H9 (cell line): ENCODE data around the gene CBX8. TPM values are rescaled to one million over a fixed set of nuclear protein-coding genes. Genes with fewer than 3 reads are reported as not detected.

Experiments
- DNase-seq: peaks from one replicate; pipeline ENCODE4 v3.0.0-alpha.2; 2017
- H2AFZ ChIP-seq: one replicate; pipeline ENCODE4 v1.6.1; 2013; ENCODE audit warnings: mild to moderate bottlenecking, low read length, control low read depth, moderate library complexity
- H2AK5ac ChIP-seq: 2 replicates; pipeline ENCODE4 v1.6.1; 2013; ENCODE audit warnings: low read length, control low read depth, mixed read lengths; ENCODE audit not compliant: insufficient read length
- H2BK120ac ChIP-seq: one replicate; pipeline ENCODE4 v1.6.1; 2013; ENCODE audit warnings: low read depth, mild to moderate bottlenecking, low read length, control low read depth, inconsistent platforms; ENCODE audit not compliant: poor library complexity, severe bottlenecking
- H2BK12ac ChIP-seq: 2 replicates; pipeline ENCODE4 v1.6.1; 2013; ENCODE audit warnings: low read length, control low read depth, mixed read lengths, low read depth; ENCODE audit not compliant: insufficient read length
- H2BK15ac ChIP-seq: 2 replicates; pipeline ENCODE4 v1.6.1; 2013; ENCODE audit warnings: low read depth, low read length, control low read depth
- H2BK20ac ChIP-seq: one replicate; pipeline ENCODE4 v1.6.1; 2013; ENCODE audit warnings: low read depth, mild to moderate bottlenecking, low read length, control low read depth, inconsistent platforms; ENCODE audit not compliant: poor library complexity, severe bottlenecking
- H2BK5ac ChIP-seq: 2 replicates; pipeline ENCODE4 v1.6.1; 2013; ENCODE audit warnings: low read length, control low read depth, mixed read lengths; ENCODE audit not compliant: insufficient read length
- H3K14ac ChIP-seq: 2 replicates; pipeline ENCODE4 v1.6.1; 2013; ENCODE audit warnings: low read length, control low read depth; ENCODE audit not compliant: insufficient read depth
- H3K18ac ChIP-seq: 2 replicates; pipeline ENCODE4 v1.6.1; 2013; ENCODE audit warnings: low read depth, mild to moderate bottlenecking, mixed read lengths, low read length, control low read depth; ENCODE audit not compliant: insufficient read length
- H3K23ac ChIP-seq: 2 replicates; pipeline ENCODE4 v1.6.1; 2013; ENCODE audit warnings: low read length, control low read depth, mixed read lengths, low read depth; ENCODE audit not compliant: insufficient read length
- H3K23me2 ChIP-seq: 2 replicates; pipeline ENCODE4 v1.6.1; 2013; ENCODE audit warnings: low read depth, mild to moderate bottlenecking, mixed read lengths, low read length, control low read depth; ENCODE audit not compliant: insufficient read length, poor library complexity, severe bottlenecking
- H3K27ac ChIP-seq: 2 replicates; pipeline ENCODE4 v1.5.1; 2013; ENCODE audit warnings: low read length, control low read depth, mixed read lengths, low read depth; ENCODE audit not compliant: insufficient read length
- H3K27me3 ChIP-seq: 2 replicates; pipeline ENCODE4 v1.6.1; 2013; ENCODE audit warnings: low read length, control low read depth, inconsistent platforms; ENCODE audit not compliant: insufficient read depth
- H3K4ac ChIP-seq: 2 replicates; pipeline ENCODE4 v1.6.1; 2013; ENCODE audit warnings: low read depth, mild to moderate bottlenecking, control low read depth, inconsistent platforms, low read length, moderate library complexity
- H3K4me1 ChIP-seq: 2 replicates; pipeline ENCODE4 v1.6.1; 2013; ENCODE audit warnings: low read length, control low read depth, inconsistent platforms; ENCODE audit not compliant: insufficient read depth
- H3K4me2 ChIP-seq: 2 replicates; pipeline ENCODE4 v1.6.1; 2013; ENCODE audit warnings: low read length, control low read depth, mixed read lengths; ENCODE audit not compliant: insufficient read length, insufficient read depth
- H3K56ac ChIP-seq: 2 replicates; pipeline ENCODE4 v1.6.1; 2013; ENCODE audit warnings: low read depth, mild to moderate bottlenecking, mixed read lengths, low read length, control low read depth; ENCODE audit not compliant: insufficient read length
- H3K79me1 ChIP-seq: 2 replicates; pipeline ENCODE4 v1.6.1; 2013; ENCODE audit warnings: low read depth, mild to moderate bottlenecking, moderate library complexity, low read length, control low read depth, inconsistent platforms; ENCODE audit not compliant: insufficient read depth, poor library complexity, severe bottlenecking
- H3K79me2 ChIP-seq: 2 replicates; pipeline ENCODE4 v1.6.1; 2013; ENCODE audit warnings: low read length, control low read depth, inconsistent platforms; ENCODE audit not compliant: insufficient read depth
- H3K9ac ChIP-seq: 2 replicates; pipeline ENCODE4 v1.6.1; 2013; ENCODE audit warnings: low read length, control low read depth, mixed read lengths; ENCODE audit not compliant: insufficient read length; ENCODE audit errors: extremely low read depth
- H3K9me3 ChIP-seq: one replicate; pipeline ENCODE4 v1.6.1; 2013; ENCODE audit warnings: low read depth, low read length, inconsistent platforms; ENCODE audit not compliant: control insufficient read depth
- H3T11ph ChIP-seq: one replicate; pipeline ENCODE4 v1.6.1; 2013; ENCODE audit warnings: mild to moderate bottlenecking, low read length, control low read depth, inconsistent platforms
- H4K20me1 ChIP-seq: one replicate; pipeline ENCODE4 v1.6.1; 2013; ENCODE audit not compliant: control insufficient read depth, insufficient read length, insufficient read depth
- H4K5ac ChIP-seq: 2 replicates; pipeline ENCODE4 v1.6.1; 2013; ENCODE audit warnings: low read depth, mild to moderate bottlenecking, mixed read lengths, low read length, control low read depth; ENCODE audit not compliant: insufficient read length
- H4K8ac ChIP-seq: replicated peaks from 2 replicates; pipeline ENCODE4 v1.6.1; 2013; ENCODE audit warnings: low read length, control low read depth, mixed read lengths, low read depth; ENCODE audit not compliant: insufficient read length
- H4K91ac ChIP-seq: 2 replicates; pipeline ENCODE4 v1.6.1; 2013; ENCODE audit warnings: low read depth, mild to moderate bottlenecking, moderate library complexity, mixed read lengths, low read length, control low read depth; ENCODE audit not compliant: insufficient read length
- H3K27ac Mint-ChIP-seq, 3 experiments: 2 replicates in 2 of 3; 3 replicates in 1 of 3; pipeline ENCODE4 v1.8.0; 2020 to 2021; ENCODE audit warnings: mixed read lengths in 3 of 3, mild to moderate bottlenecking in 1 of 3, moderate library complexity in 1 of 3
- H3K27me3 Mint-ChIP-seq: 2 replicates; pipeline ENCODE4 v1.8.0; 2021; ENCODE audit warnings: low read depth, mild to moderate bottlenecking, moderate library complexity, mixed read lengths
- H3K36me3 Mint-ChIP-seq, 3 experiments: 2 replicates in 2 of 3; 3 replicates in 1 of 3; pipeline ENCODE4 v1.8.0; 2020 to 2021; ENCODE audit warnings: low read depth in 3 of 3, mixed read lengths in 3 of 3; ENCODE audit not compliant: insufficient read depth in 1 of 3
- H3K4me1 Mint-ChIP-seq, 2 experiments: 2 replicates each; pipeline ENCODE4 v1.8.0; 2020; ENCODE audit warnings: mixed read lengths in 2 of 2
- H3K4me3 Mint-ChIP-seq, 2 experiments: 2 replicates in 1 of 2; 3 replicates in 1 of 2; pipeline ENCODE4 v1.8.0; 2020 to 2021; ENCODE audit warnings: mild to moderate bottlenecking in 2 of 2, mixed read lengths in 2 of 2, moderate library complexity in 1 of 2
- H3K9me3 Mint-ChIP-seq, 2 experiments: 2 replicates in 1 of 2; 3 replicates in 1 of 2; pipeline ENCODE4 v1.8.0; 2020; ENCODE audit warnings: mild to moderate bottlenecking in 2 of 2, mixed read lengths in 2 of 2, moderate library complexity in 1 of 2
- CTCF ChIP-seq: fragments of 200-600 bp; sonication (generic); conservative IDR thresholded peaks from 3 replicates; pipeline ENCODE4 v1.8.0; 2021; ENCODE audit warnings: antibody characterized with exemption, mild to moderate bottlenecking
- WGBS: extraction: QIAGEN DNeasy Blood & Tissue Kit; methylation state at CpG from one replicate; pipeline ENCODE4 v1.1.7; 2013; ENCODE audit warnings: missing lambda C conversion rate, low lambda C conversion rate, mixed read lengths; ENCODE audit not compliant: insufficient read length; ENCODE audit errors: extremely low coverage; 5-methylcytosine and 5-hydroxymethylcytosine counted together
- total RNA-seq: library from RNA; stranded (reverse); gene quantifications from 2 replicates; pipeline ENCODE4 v1.2.1, GENCODE V29; 2021

CBX8 gene
- total RNA-seq, 1 experiment from 2014 or later, result 1.2 TPM

DNA sequence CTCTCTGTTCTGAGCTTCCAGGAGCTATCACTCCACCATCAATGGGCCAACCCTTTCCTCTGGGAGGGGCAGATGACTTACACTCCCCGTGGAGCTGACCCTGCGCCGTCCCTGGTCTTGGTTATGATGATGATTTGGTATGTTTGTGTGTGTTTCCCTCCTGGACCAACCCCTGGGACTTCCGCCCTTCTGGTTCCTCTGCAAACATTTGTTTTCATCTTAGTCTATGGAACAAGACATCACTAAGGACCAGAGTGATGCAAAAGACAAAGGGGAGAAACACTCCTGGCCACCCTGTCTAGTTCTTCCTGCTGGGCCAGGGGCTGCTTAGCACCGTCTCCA lies 28.7 kb upstream of the CBX8 start:
- H2BK12ac ChIP-seq, result no peak overlapping the region
- no peak for TF ChIP-seq CTCF
- no peaks in the 10 kb centered on the region for H3K9me3 ChIP-seq
- H3K4me1 Mint-ChIP-seq, result peaks cover 7 to 11% of the 10 kb centered on the region in 2 experiments
- no peak overlapping the region for H3K4ac ChIP-seq
- H3K27ac ChIP-seq, result no peak overlapping the region
- H2AFZ ChIP-seq, result no peak overlapping the region
- peaks cover 0 to 5% (median 3%) of the 10 kb centered on the region in 3 experiments; a peak in 4 of 7 replicates for H3K36me3 Mint-ChIP-seq
- H4K8ac ChIP-seq, result no peak overlapping the region
- H3K23me2 ChIP-seq, result no peaks in the 10 kb centered on the region
- no CpG with 5 or more reads among the region's 5 CpGs for WGBS
- H4K5ac ChIP-seq, result no peak overlapping the region
- DNase-seq, result no peak
- H3K4me2 ChIP-seq, result no peak overlapping the region
- no peaks in the 10 kb centered on the region for H3K79me1 ChIP-seq
- no peak overlapping the region for H3K14ac ChIP-seq
- H4K20me1 ChIP-seq, result no peaks in the 10 kb centered on the region
- H3K56ac ChIP-seq, result no peak overlapping the region
- no peak overlapping the region for H2AK5ac ChIP-seq
- no peak overlapping the region for H3K9ac ChIP-seq
- no peak overlapping the region for H4K91ac ChIP-seq
- H3K4me1 ChIP-seq, result no peaks in the 10 kb centered on the region
- peaks cover 26% of the 10 kb centered on the region; the same call in 1 of the 2 replicates for H3K27me3 ChIP-seq
- no peak overlapping the region for H3K18ac ChIP-seq
- H3K23ac ChIP-seq, result no peak overlapping the region
- no peak overlapping the region for H3K27ac Mint-ChIP-seq
- H3K9me3 Mint-ChIP-seq, result peaks cover 7 to 13% of the 10 kb centered on the region in 2 experiments; a peak in 4 of 5 replicates
- no peaks in the 10 kb centered on the region for H3K79me2 ChIP-seq
- H3K4me3 Mint-ChIP-seq, result no peak overlapping the region
- H2BK5ac ChIP-seq, result no peak overlapping the region
- H2BK20ac ChIP-seq, result no peak overlapping the region
- H2BK120ac ChIP-seq, result no peak overlapping the region
- H2BK15ac ChIP-seq, result no peak overlapping the region
- no peak overlapping the region for H3T11ph ChIP-seq
- H3K27me3 Mint-ChIP-seq, result peaks cover 100% of the 10 kb centered on the region
